Panc1 (cell line): ENCODE results near the gene SLC22A23.

Experiments used
- TCF7L2 ChIP-seq: IDR thresholded peaks from 2 replicates; pipeline ENCODE4 v1.6.1; 2011; ENCODE audit warnings: mild to moderate bottlenecking, low read depth, low read length, inconsistent platforms
- TF ChIP-seq, protein P1 (sequence below): fragments of 450-650 bp; IDR thresholded peaks from 2 replicates; pipeline ENCODE4 v1.5.1; 2017; ENCODE audit warnings: mild to moderate bottlenecking

DNA sequence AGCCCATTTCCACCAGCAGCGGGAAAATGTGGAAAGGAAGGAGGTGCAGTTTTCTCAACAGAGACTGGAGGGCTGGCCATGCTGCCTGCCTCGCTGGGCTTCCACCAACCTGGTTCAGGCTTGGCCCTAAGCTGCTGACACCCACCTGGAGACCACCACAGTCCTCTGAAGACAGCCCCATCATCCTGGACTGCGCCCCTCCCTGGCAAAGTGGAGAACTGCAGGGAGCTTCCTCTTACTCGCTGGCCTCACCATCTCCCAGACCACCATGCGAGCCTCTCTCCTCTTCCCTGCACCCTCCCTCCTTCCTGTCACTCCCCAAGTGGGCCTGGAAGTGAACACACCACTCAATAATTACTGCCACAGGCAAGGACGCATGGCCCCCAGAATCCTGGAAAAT lies 126.7 kb downstream of the SLC22A23 start:
- TF ChIP-seq, protein P1, sequence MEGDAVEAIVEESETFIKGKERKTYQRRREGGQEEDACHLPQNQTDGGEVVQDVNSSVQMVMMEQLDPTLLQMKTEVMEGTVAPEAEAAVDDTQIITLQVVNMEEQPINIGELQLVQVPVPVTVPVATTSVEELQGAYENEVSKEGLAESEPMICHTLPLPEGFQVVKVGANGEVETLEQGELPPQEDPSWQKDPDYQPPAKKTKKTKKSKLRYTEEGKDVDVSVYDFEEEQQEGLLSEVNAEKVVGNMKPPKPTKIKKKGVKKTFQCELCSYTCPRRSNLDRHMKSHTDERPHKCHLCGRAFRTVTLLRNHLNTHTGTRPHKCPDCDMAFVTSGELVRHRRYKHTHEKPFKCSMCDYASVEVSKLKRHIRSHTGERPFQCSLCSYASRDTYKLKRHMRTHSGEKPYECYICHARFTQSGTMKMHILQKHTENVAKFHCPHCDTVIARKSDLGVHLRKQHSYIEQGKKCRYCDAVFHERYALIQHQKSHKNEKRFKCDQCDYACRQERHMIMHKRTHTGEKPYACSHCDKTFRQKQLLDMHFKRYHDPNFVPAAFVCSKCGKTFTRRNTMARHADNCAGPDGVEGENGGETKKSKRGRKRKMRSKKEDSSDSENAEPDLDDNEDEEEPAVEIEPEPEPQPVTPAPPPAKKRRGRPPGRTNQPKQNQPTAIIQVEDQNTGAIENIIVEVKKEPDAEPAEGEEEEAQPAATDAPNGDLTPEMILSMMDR = no peak; the same call in 1 of the 2 replicates
- TF ChIP-seq TCF7L2 = no peak
